Embryonic facial prominence (tissue), 1 donor: Measurements from ENCODE around the gene ADGRB2.

Experiments used
- DNase-seq: peaks from one replicate; pipeline ENCODE4 v3.0.0-alpha.2; 2016; ENCODE audit errors: extremely low spot score

Gene ADGRB2

GRCh38 chr1:31702836-31703404 lies 61.2 kb downstream of the ADGRB2 start:
- no peak for DNase-seq

- DNase-seq, result no peak
Observed at GRCh38 chr1:31701091-31701736, 62.9 kb downstream of the ADGRB2 start.

GRCh38 chr1:31700468-31701090 lies 63.6 kb downstream of the ADGRB2 start:
- DNase-seq, result no peak

- no peak for DNase-seq
Observed at GRCh38 chr1:31699341-31699891, 64.7 kb downstream of the ADGRB2 start.

- no peak for DNase-seq
Observed at GRCh38 chr1:31697369-31697984, 66.7 kb downstream of the ADGRB2 start.

GRCh38 chr1:31696242-31696641 lies 67.9 kb downstream of the ADGRB2 start:
- no peak for DNase-seq

- DNase-seq, result no peak
Observed at GRCh38 chr1:31695327-31695726, 68.8 kb downstream of the ADGRB2 start.

- no peak for DNase-seq
Observed at GRCh38 chr1:31694964-31695313, 69.2 kb downstream of the ADGRB2 start.

GRCh38 chr1:31694069-31694963 lies 69.8 kb downstream of the ADGRB2 start:
- DNase-seq, result peak; percentile 78

- no peak for DNase-seq
Observed at GRCh38 chr1:31693231-31693630, 70.9 kb downstream of the ADGRB2 start.

- DNase-seq, result no peak
Observed at GRCh38 chr1:31691951-31692350, 72.2 kb downstream of the ADGRB2 start.

GRCh38 chr1:31691446-31691845 lies 72.7 kb downstream of the ADGRB2 start:
- no peak for DNase-seq

GRCh38 chr1:31690921-31691320 lies 73.2 kb downstream of the ADGRB2 start:
- DNase-seq, result no peak

- DNase-seq, result no peak
Observed at GRCh38 chr1:31689854-31690253, 74.3 kb downstream of the ADGRB2 start.

GRCh38 chr1:31689379-31689778 lies 74.8 kb downstream of the ADGRB2 start:
- DNase-seq, result no peak

- no peak for DNase-seq
Observed at GRCh38 chr1:31688233-31688918, 75.8 kb downstream of the ADGRB2 start.

- DNase-seq, result no peak
Observed at GRCh38 chr1:31687601-31688000, 76.5 kb downstream of the ADGRB2 start.

GRCh38 chr1:31685795-31686194 lies 78.3 kb downstream of the ADGRB2 start:
- DNase-seq, result no peak

- DNase-seq, result no peak
Observed at GRCh38 chr1:31683997-31684396, 80.1 kb downstream of the ADGRB2 start.

- DNase-seq, result no peak
Observed at GRCh38 chr1:31681415-31681814, 82.7 kb downstream of the ADGRB2 start.

GRCh38 chr1:31679676-31680230 lies 84.4 kb downstream of the ADGRB2 start:
- DNase-seq, result no peak
